HepG2 (cell line): ENCODE measurements around the gene CSRP3. TPM values are rescaled to one million over a fixed set of nuclear protein-coding genes. Genes with fewer than 3 reads are reported as not detected.

Experiments used
- ATAC-seq: fragments of 200-7000 bp; cut with Tn5 transposase; 3 replicates; pipeline ENCODE4 v1.9.1; 2020; ENCODE audit warnings: mild to moderate bottlenecking, moderate library complexity
- BruUV-seq: library from RNA; stranded (reverse); fragments of 400-500 nt; replicated peaks from 2 replicates; lab custom pipeline; 2021; lab: Mats Ljungman, UMichigan
- CTCF ChIA-PET: fragments of 300-600 bp; formaldehyde crosslinking; extraction: SDS; loops from one replicate; lab custom pipeline; 2021; ENCODE audit warnings: low total read pairs, inconsistent platforms, low intra/inter-chr PET ratio; lab: Yijun Ruan, JAX
- POLR2A ChIA-PET: fragments of 350-600 bp; sonication (Branson Sonifier 250); formaldehyde crosslinking; loops from one replicate; lab custom pipeline; 2020; ENCODE audit warnings: antibody characterized with exemption, inconsistent platforms; lab: Yijun Ruan, JAX
- DNase-seq: peaks from one replicate; pipeline ENCODE4 v3.0.0-alpha.2; 2015; ENCODE audit warnings: low spot score
- FAIRE-seq: peaks from 3 replicates; lab custom pipeline; 2011; peaks lifted over from hg19 to GRCh38; lab: Jason Lieb, UNC
- H2AFZ ChIP-seq: one replicate; pipeline ENCODE4 v1.6.1; 2011; ENCODE audit warnings: low read length, inconsistent platforms
- H3K27ac ChIP-seq: fragments of 300-600 bp; 3 replicates; pipeline ENCODE4 v1.8.0; 2011; ENCODE audit warnings: mixed run types, mild to moderate bottlenecking, mixed read lengths, low read length, inconsistent platforms; ENCODE audit not compliant: insufficient read depth; ENCODE audit errors: extremely low read length
- H3K27me3 ChIP-seq, 2 experiments: fragments of 200-600 bp in 1 of 2; 2 replicates in 1 of 2; 3 replicates in 1 of 2; pipeline versions ENCODE4 v1.6.0 to v1.8.0; 2011; ENCODE audit warnings: low read length in 2 of 2, mild to moderate bottlenecking in 2 of 2, moderate library complexity in 2 of 2, inconsistent platforms in 1 of 2; ENCODE audit not compliant: insufficient read depth in 2 of 2, control insufficient read depth in 1 of 2
- H3K36me3 ChIP-seq, 2 experiments: fragments of 200-600 bp in 1 of 2; replicated peaks in 1 of 2; 2 replicates in 1 of 2; 3 replicates in 1 of 2; pipeline versions ENCODE4 v1.5.1 to v1.8.0; 2011; ENCODE audit warnings: low read length in 2 of 2, inconsistent platforms in 1 of 2; ENCODE audit not compliant: insufficient read depth in 2 of 2, control insufficient read depth in 1 of 2
- H3K4me1 ChIP-seq: 2 replicates; pipeline ENCODE4 v1.5.1; 2012; ENCODE audit warnings: low read length, inconsistent platforms; ENCODE audit not compliant: insufficient read depth
- H3K4me2 ChIP-seq: 2 replicates; pipeline ENCODE4 v1.6.0; 2011; ENCODE audit warnings: low read depth, low read length, inconsistent platforms
- H3K4me3 ChIP-seq, 3 experiments: fragments of 200-600 bp in 1 of 3; sonication (generic), shearing (Covaris generic) in 1 of 3; replicated peaks in 1 of 3; 2 replicates each; pipeline ENCODE4 v1.5.1; 2011 to 2016; ENCODE audit warnings: low read length in 3 of 3, inconsistent platforms in 2 of 3, low read depth in 2 of 3, mild to moderate bottlenecking in 2 of 3, control low read depth in 1 of 3, mixed read lengths in 1 of 3; ENCODE audit not compliant: insufficient read depth in 1 of 3
- H3K79me2 ChIP-seq: one replicate; pipeline ENCODE4 v1.6.1; 2011; ENCODE audit warnings: low read length, inconsistent platforms; ENCODE audit not compliant: insufficient read depth
- H3K9ac ChIP-seq: 2 replicates; pipeline ENCODE4 v1.6.0; 2011; ENCODE audit warnings: mild to moderate bottlenecking, low read depth, low read length, inconsistent platforms; ENCODE audit not compliant: insufficient read depth
- H3K9me3 ChIP-seq: 2 replicates; pipeline ENCODE4 v1.5.1; 2012; ENCODE audit warnings: mild to moderate bottlenecking, low read length
- H4K20me1 ChIP-seq: 2 replicates; pipeline ENCODE4 v1.6.0; 2011; ENCODE audit warnings: inconsistent platforms, mild to moderate bottlenecking, low read length, moderate library complexity; ENCODE audit not compliant: insufficient read depth
- CEBPG ChIP-seq: IDR thresholded peaks from 2 replicates; pipeline ENCODE4 v1.6.1; 2016
- E2F5 ChIP-seq: sonication (generic); formaldehyde crosslinking; conservative IDR thresholded peaks from 2 replicates; pipeline ENCODE4 v1.4.0; 2020; ENCODE audit warnings: missing genetic modification reagents
- GPN1 ChIP-seq: sonication (generic); formaldehyde crosslinking; IDR thresholded peaks from 2 replicates; pipeline ENCODE4 v1.5.1; 2020; ENCODE audit warnings: missing genetic modification reagents, borderline replicate concordance
- KLF15 ChIP-seq: sonication (generic); formaldehyde crosslinking; IDR thresholded peaks from 2 replicates; pipeline ENCODE4 v1.8.1; 2023; ENCODE audit warnings: borderline replicate concordance, mild to moderate bottlenecking, inconsistent platforms, missing genetic modification reagents, mixed read lengths
- MXI1 ChIP-seq: IDR thresholded peaks from 3 replicates; pipeline ENCODE4 v1.6.1; 2012; ENCODE audit warnings: low read depth, low read length, inconsistent platforms, borderline replicate concordance
- PITX1 ChIP-seq: sonication (generic); formaldehyde crosslinking; IDR thresholded peaks from 2 replicates; pipeline ENCODE4 v1.5.1; 2020; ENCODE audit warnings: mild to moderate bottlenecking, missing genetic modification reagents
- POLR2AphosphoS5 ChIP-seq: IDR thresholded peaks from 2 replicates; pipeline ENCODE4 v1.6.1; 2012; ENCODE audit warnings: low read depth, low read length
- REPIN1 ChIP-seq: sonication (generic); formaldehyde crosslinking; IDR thresholded peaks from 2 replicates; pipeline ENCODE4 v1.8.0; 2022; ENCODE audit warnings: missing genetic modification reagents, low read depth, mild to moderate bottlenecking, borderline replicate concordance
- SAP130 ChIP-seq: IDR thresholded peaks from 2 replicates; pipeline ENCODE4 v1.6.1; 2016; ENCODE audit warnings: low read depth
- SMC3 ChIP-seq: IDR thresholded peaks from 2 replicates; pipeline ENCODE4 v1.6.1; 2011; ENCODE audit warnings: low read length, improper control_type of control experiment
- TBX2 ChIP-seq: sonication (generic); formaldehyde crosslinking; IDR thresholded peaks from 2 replicates; pipeline ENCODE4 v1.5.0; 2020; ENCODE audit warnings: missing genetic modification reagents, mild to moderate bottlenecking, borderline replicate concordance
- TEAD2 ChIP-seq: sonication (generic); formaldehyde crosslinking; IDR thresholded peaks from 2 replicates; pipeline ENCODE4 v1.9.0; 2021; ENCODE audit warnings: missing genetic modification reagents
- ZFP1 ChIP-seq: IDR thresholded peaks from 2 replicates; pipeline ENCODE4 v1.6.1; 2016
- ZFP91 ChIP-seq: sonication (generic); formaldehyde crosslinking; IDR thresholded peaks from 2 replicates; pipeline ENCODE4 v1.9.0; 2022; ENCODE audit warnings: missing genetic modification reagents, mild to moderate bottlenecking, borderline replicate concordance
- ZNF317 ChIP-seq: sonication (generic); formaldehyde crosslinking; IDR thresholded peaks from 2 replicates; pipeline ENCODE4 v1.5.0; 2020; ENCODE audit warnings: mild to moderate bottlenecking, missing genetic modification reagents
- ZNF333 ChIP-seq: sonication (generic); formaldehyde crosslinking; IDR thresholded peaks from 2 replicates; pipeline ENCODE4 v1.4.0; 2020; ENCODE audit warnings: mild to moderate bottlenecking, missing genetic modification reagents, borderline replicate concordance
- ZNF441 ChIP-seq: sonication (generic); formaldehyde crosslinking; IDR thresholded peaks from 2 replicates; pipeline ENCODE4 v1.7.0; 2021; ENCODE audit warnings: missing genetic modification reagents, borderline replicate concordance
- WGBS: methylation state at CpG from one replicate; pipeline ENCODE4 v1.1.6; 2017; ENCODE audit warnings: low lambda C conversion rate; 5-methylcytosine and 5-hydroxymethylcytosine counted together
- in situ Hi-C: cut with HindIII; loops from 2 replicates; pipeline ENCODE4 v1.10.0; 2017; ENCODE audit warnings: low pct_unique_long_range_greater_than_20kb; ENCODE audit not compliant: extremely low pct_ligation_motif_present
- intact Hi-C: fragments of 100-400 bp; cut with micrococcal nuclease; formaldehyde crosslinking; loops from one replicate; pipeline ENCODE4 v1.10.0; 2022; ENCODE audit not compliant: unreplicated experiment
- polyA plus RNA-seq, 8 experiments: library from polyadenylated mRNA; depleted of rRNA in 3 of 8; stranded (reverse) in 7 of 8; unstranded in 1 of 8; fragments of >200 nt; fragmentation: Illumina TruSeq in 4 of 8; extraction: Trizol in 4 of 8; gene quantifications; 2 replicates each; pipeline versions ENCODE4 v1.2.1 to v1.2.3, GENCODE V29; 2011 to 2016; ENCODE audit warnings: low read depth in 4 of 8, missing spikeins in 1 of 8, mixed read lengths in 1 of 8; ENCODE audit not compliant: insufficient read depth in 1 of 8
- total RNA-seq, 5 experiments: library from RNA; depleted of rRNA; stranded (reverse); fragments of >200 nt; fragmentation: Illumina TruSeq; extraction: Trizol; gene quantifications; 2 replicates each; pipeline ENCODE4 v1.2.3, GENCODE V29; 2016; ENCODE audit warnings: low read depth in 1 of 5
- TF ChIP-seq, protein P1 (sequence below): sonication (generic); formaldehyde crosslinking; IDR thresholded peaks from 2 replicates; pipeline ENCODE4 v1.9.0; 2021; ENCODE audit warnings: missing genetic modification reagents, mild to moderate bottlenecking, borderline replicate concordance

CSRP3 gene
- total and polyA plus RNA-seq, 2 of the 13 experiments (the other 11 are each of a cell fraction or from before 2014, with no cell fraction given): not detected

DNA sequence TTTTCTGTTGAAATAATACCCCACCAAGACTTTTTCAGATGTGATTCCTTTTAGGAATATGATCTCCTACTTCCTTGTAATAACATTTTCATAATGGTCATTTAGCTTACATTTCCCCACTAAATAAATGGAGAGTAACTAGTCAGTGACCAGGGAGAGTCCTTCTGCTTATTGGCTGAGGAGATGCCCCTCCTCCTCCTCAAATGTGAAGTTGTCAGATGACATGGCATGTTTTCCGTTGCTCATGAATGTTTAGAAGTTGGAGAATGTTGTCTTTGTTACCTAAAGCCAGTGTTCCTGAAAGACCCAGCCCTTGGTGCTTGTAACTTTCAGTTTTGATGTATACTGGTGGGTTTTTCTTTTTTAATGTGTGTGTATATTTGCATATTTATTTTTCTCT lies 38.2 kb downstream of the CSRP3 start (continued):
- no peak for TF ChIP-seq ZNF333 (CRISPR knock-in tag)
- no peak for TF ChIP-seq TEAD2 (CRISPR knock-in tag)
- TF ChIP-seq POLR2AphosphoS5: no peak
- no peak for TF ChIP-seq ZNF317

- Histone ChIP-seq H3K36me3 (peaks cover 3 to 20% of the 10 kb centered on the region in 2 experiments; a peak in 3 of 5 replicates), H2AFZ (no peak overlapping the region), H3K79me2 (no peaks in the 10 kb centered on the region), H3K9me3 (no peaks in the 10 kb centered on the region), H3K27me3 (no peaks in the 10 kb centered on the region; a peak in 1 of 5 replicates), H3K4me2 (no peak overlapping the region), H3K27ac (no peak overlapping the region), H3K4me1 (no peaks in the 10 kb centered on the region), H4K20me1 (no peaks in the 10 kb centered on the region), H3K4me3 (no peak overlapping the region), H3K9ac (no peak overlapping the region)
- DNase-seq (no peak), ATAC-seq (no peak), FAIRE-seq (no peak)
- POLR2A ChIA-PET: no interaction called here
- intact Hi-C loops (no loop called here), in situ Hi-C loops (no loop called here)
- TF ChIP-seq CEBPG: no peak
- TF ChIP-seq ZFP1: no peak
- no peak for TF ChIP-seq ZNF317
- TF ChIP-seq PITX1: no peak
- no peak for TF ChIP-seq REPIN1 (CRISPR knock-in tag)
- no peak for TF ChIP-seq ZFP91 (CRISPR knock-in tag)
- TF ChIP-seq ZNF441 (CRISPR knock-in tag): no peak
- TF ChIP-seq MXI1: no peak
- no peak for TF ChIP-seq SMC3
- TF ChIP-seq, protein P1, sequence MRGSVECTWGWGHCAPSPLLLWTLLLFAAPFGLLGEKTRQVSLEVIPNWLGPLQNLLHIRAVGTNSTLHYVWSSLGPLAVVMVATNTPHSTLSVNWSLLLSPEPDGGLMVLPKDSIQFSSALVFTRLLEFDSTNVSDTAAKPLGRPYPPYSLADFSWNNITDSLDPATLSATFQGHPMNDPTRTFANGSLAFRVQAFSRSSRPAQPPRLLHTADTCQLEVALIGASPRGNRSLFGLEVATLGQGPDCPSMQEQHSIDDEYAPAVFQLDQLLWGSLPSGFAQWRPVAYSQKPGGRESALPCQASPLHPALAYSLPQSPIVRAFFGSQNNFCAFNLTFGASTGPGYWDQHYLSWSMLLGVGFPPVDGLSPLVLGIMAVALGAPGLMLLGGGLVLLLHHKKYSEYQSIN (CRISPR knock-in tag): no peak
- no peak for TF ChIP-seq TBX2
- no peak for TF ChIP-seq KLF15 (CRISPR knock-in tag)
- TF ChIP-seq E2F5 (CRISPR knock-in tag): no peak
- no peak for TF ChIP-seq SAP130 (CRISPR knock-in tag)
- TF ChIP-seq GPN1 (CRISPR knock-in tag): no peak
- BruUV-seq: no TSS peak
- CTCF ChIA-PET: no interaction called here
- 97% methylated on average over 1 of the region's 1 CpG for WGBS
Observed at GRCh38 chr11:19162951-19163505, 38.8 kb downstream of the CSRP3 start.
